Adipocyte (in vitro differentiated cells): ENCODE data around the gene FOXJ3.

Experiments used
- DNase-seq: peaks from one replicate; pipeline ENCODE4 v3.0.0-alpha.2; 2015; ENCODE audit warnings: low read depth
- H3K27me3 ChIP-seq: replicated peaks from 2 replicates; pipeline ENCODE4 v1.7.0; 2013; ENCODE audit warnings: mild to moderate bottlenecking, low read length, moderate library complexity; ENCODE audit not compliant: control insufficient read depth, insufficient read depth
- H3K36me3 ChIP-seq: 2 replicates; pipeline ENCODE4 v1.7.0; 2013; ENCODE audit warnings: low read length, mild to moderate bottlenecking, moderate library complexity; ENCODE audit not compliant: control insufficient read depth, insufficient read depth, severe bottlenecking
- H3K4me1 ChIP-seq: 2 replicates; pipeline ENCODE4 v1.7.0; 2013; ENCODE audit warnings: mild to moderate bottlenecking, low read length, moderate library complexity; ENCODE audit not compliant: control insufficient read depth, insufficient read depth
- H3K4me3 ChIP-seq: 2 replicates; pipeline ENCODE4 v1.7.0; 2013; ENCODE audit warnings: mild to moderate bottlenecking, low read length, moderate library complexity
- H3K9ac ChIP-seq: 2 replicates; pipeline ENCODE4 v1.7.0; 2013; ENCODE audit warnings: mild to moderate bottlenecking, low read length, moderate library complexity
- H3K9me3 ChIP-seq: 2 replicates; pipeline ENCODE4 v1.7.0; 2013; ENCODE audit warnings: mild to moderate bottlenecking, low read length, moderate library complexity; ENCODE audit not compliant: control insufficient read depth

FOXJ3 gene

GRCh38 chr1:42173155-42173933 lies 161.7 kb downstream of the FOXJ3 start:
- Histone ChIP-seq H3K9ac (no peak overlapping the region), H3K27me3 (no peaks in the 10 kb centered on the region), H3K4me3 (no peak overlapping the region), H3K4me1 (peaks cover 27% of the 10 kb centered on the region), H3K9me3 (no peaks in the 10 kb centered on the region), H3K36me3 (no peaks in the 10 kb centered on the region)
- DNase-seq, result peak; percentile 69

DNA sequence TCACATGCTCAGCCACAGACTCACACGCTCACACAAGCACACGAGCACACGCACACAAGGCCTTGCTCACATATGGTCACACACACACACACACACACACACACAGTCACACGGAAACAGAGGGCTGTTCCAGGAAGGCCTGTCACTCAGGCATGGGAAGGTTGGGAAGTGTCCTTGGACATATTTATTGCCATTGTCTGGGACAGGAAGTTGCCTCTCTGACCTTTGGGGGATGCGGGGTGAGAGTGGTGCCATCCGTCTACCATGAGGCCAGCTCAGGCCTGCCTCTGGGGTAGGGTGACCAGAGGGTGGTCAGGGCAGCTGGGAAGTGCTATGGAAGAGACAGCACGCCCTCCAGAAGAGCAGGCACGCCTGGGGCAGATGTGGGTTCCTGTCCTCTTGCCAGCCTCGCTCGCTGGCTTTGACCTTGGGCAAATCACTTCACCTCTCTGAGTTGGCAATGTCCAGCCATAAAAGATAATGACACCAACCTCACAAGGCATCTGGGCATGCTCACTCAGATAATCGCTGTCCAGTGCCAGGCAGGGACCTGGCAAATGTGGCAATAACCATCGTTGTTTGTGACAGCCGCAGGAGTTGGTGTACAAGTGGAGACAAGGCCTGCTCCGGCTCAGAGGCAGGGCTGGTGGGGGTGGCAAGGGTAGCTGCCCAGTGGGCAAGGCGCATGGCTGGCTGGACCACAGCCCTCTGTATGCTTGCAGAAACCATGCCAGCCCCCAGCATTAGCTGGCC lies 162.5 kb downstream of the FOXJ3 start:
- no peak overlapping the region for H3K4me3 ChIP-seq
- peaks cover 19% of the 10 kb centered on the region for H3K4me1 ChIP-seq
- DNase-seq, result no peak
- no peaks in the 10 kb centered on the region for H3K27me3 ChIP-seq
- H3K9ac ChIP-seq, result no peak overlapping the region
- no peaks in the 10 kb centered on the region for H3K9me3 ChIP-seq
- no peaks in the 10 kb centered on the region for H3K36me3 ChIP-seq

GRCh38 chr1:42171679-42172266 lies 163.3 kb downstream of the FOXJ3 start:
- no peaks in the 10 kb centered on the region for H3K36me3 ChIP-seq
- no peaks in the 10 kb centered on the region for H3K27me3 ChIP-seq
- H3K4me1 ChIP-seq, result peaks cover 15% of the 10 kb centered on the region
- no peak for DNase-seq
- no peak overlapping the region for H3K9ac ChIP-seq
- H3K9me3 ChIP-seq, result no peaks in the 10 kb centered on the region
- H3K4me3 ChIP-seq, result no peak overlapping the region

GRCh38 chr1:42170779-42171621 lies 164.0 kb downstream of the FOXJ3 start:
- H3K4me1 ChIP-seq, result peaks cover 15% of the 10 kb centered on the region
- H3K36me3 ChIP-seq, result no peaks in the 10 kb centered on the region
- no peak overlapping the region for H3K4me3 ChIP-seq
- no peaks in the 10 kb centered on the region for H3K9me3 ChIP-seq
- H3K9ac ChIP-seq, result no peak overlapping the region
- no peaks in the 10 kb centered on the region for H3K27me3 ChIP-seq
- no peak for DNase-seq

DNA sequence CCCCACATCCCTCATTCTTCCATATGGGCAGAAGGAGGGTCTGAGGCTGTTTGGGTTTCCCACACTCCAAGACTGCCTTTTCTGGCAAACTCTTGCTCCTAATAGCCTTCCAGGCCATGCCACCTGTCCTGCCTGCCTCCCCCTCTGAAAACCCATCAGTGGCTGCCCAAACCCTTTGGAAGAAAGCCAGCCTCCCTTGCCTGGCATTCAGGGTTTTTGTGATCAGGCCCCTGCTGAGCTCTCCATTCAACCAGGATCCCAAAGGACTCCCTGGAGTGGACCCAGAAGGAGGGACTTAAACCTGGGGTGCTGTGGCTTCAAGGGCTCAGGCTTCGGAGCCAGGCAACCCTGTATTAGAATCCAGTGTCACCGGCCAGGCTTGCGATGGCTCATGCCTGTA lies 166.3 kb downstream of the FOXJ3 start:
- H3K9ac ChIP-seq, result no peak overlapping the region
- H3K36me3 ChIP-seq, result no peaks in the 10 kb centered on the region
- DNase-seq, result no peak
- H3K27me3 ChIP-seq, result peaks cover 7% of the 10 kb centered on the region
- peaks cover 4% of the 10 kb centered on the region for H3K4me1 ChIP-seq
- H3K4me3 ChIP-seq, result no peak overlapping the region
- H3K9me3 ChIP-seq, result no peaks in the 10 kb centered on the region

GRCh38 chr1:42168391-42168670 lies 166.7 kb downstream of the FOXJ3 start:
- no peak overlapping the region for H3K9ac ChIP-seq
- H3K36me3 ChIP-seq, result no peaks in the 10 kb centered on the region
- no peaks in the 10 kb centered on the region for H3K9me3 ChIP-seq
- no peaks in the 10 kb centered on the region for H3K4me1 ChIP-seq
- H3K4me3 ChIP-seq, result no peak overlapping the region
- DNase-seq, result no peak
- H3K27me3 ChIP-seq, result peaks cover 10% of the 10 kb centered on the region

- H3K9ac ChIP-seq, result no peak overlapping the region
- DNase-seq, result no peak
- peaks cover 15% of the 10 kb centered on the region for H3K27me3 ChIP-seq
- no peaks in the 10 kb centered on the region for H3K9me3 ChIP-seq
- no peak overlapping the region for H3K4me3 ChIP-seq
- no peaks in the 10 kb centered on the region for H3K4me1 ChIP-seq
- H3K36me3 ChIP-seq, result no peaks in the 10 kb centered on the region
Measured at GRCh38 chr1:42167611-42168390, 167.2 kb downstream of the FOXJ3 start.

- no peaks in the 10 kb centered on the region for H3K36me3 ChIP-seq
- no peaks in the 10 kb centered on the region for H3K4me1 ChIP-seq
- no peak overlapping the region for H3K4me3 ChIP-seq
- peaks cover 8% of the 10 kb centered on the region for H3K9me3 ChIP-seq
- no peak overlapping the region for H3K9ac ChIP-seq
- peaks cover 17% of the 10 kb centered on the region for H3K27me3 ChIP-seq
- peak; percentile 57 for DNase-seq
Measured at GRCh38 chr1:42165511-42166210, 169.4 kb downstream of the FOXJ3 start.

DNA sequence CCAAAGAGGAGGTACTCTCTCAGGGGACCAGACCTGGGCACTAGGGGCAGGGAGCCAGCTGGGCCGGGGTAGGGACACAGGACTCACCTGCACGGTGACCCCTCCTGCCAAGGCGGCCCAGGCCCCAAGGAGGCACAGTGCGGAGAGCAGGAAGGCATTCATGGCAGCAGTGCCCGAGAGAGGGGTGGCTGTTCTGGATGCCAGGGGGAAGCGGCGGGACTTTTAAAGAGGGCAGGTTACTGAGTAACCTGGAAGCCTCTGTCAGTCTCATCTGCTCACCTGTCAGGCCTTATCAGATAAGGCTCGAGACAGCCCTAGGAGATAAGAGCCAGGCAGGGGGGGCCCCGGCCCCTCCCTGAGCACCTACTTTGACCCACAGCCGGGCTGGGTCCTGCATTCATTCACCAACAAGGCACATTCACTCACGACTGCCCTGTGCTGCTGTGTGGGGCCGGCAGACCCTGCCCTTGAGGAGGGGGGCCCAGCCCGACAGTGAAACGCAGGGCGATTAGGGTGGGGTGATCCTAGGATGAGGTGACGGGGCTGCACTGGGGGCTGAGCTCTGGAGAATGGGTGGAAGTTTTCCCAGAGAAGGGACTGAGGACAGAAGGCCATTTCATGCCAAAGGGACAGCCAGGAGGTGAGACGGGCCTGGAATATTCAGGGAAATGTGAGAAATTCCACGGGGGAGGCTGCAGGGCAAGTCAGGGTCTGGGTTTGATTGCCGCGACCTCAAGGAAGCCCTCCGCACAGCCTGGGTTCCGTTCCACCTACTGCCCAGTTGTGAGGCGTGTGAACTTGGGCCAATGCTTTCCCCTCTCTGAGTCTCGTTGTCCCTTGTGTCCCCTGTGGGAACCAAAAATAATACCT lies 170.2 kb downstream of the FOXJ3 start, which contains the start of gene GUCA2A:
Gene GUCA2A (minus strand): TSS at position 195 of the 870 bp plus-strand sequence. CDS start 33 bp downstream, at position 162.
- Histone ChIP-seq H3K4me3 (no peak within 1 kb of the TSS), H3K9me3 (peaks cover 17% of the 10 kb centered on the region), H3K27me3 (peaks cover 17% of the 10 kb centered on the region), H3K36me3 (no peaks in the 10 kb centered on the region), H3K9ac (no peak within 1 kb of the TSS), H3K4me1 (no peaks in the 10 kb centered on the region)
- DNase-seq, result no peak
